H1 (cell line): ENCODE results near the gene CNGA2. TPM values are rescaled to one million over a fixed set of nuclear protein-coding genes. Genes with fewer than 3 reads are reported as not detected.

ENCODE experiments used
- CTCF ChIA-PET: fragments of 300-600 bp; sonication (Branson Sonifier 250); formaldehyde crosslinking; loops from one replicate; lab custom pipeline; 2021; ENCODE audit not compliant: partially characterized antibody; lab: Charles Lee
- POLR2A ChIA-PET: fragments of 300-600 bp; sonication (Branson Sonifier 250); formaldehyde crosslinking; loops from one replicate; lab custom pipeline; 2021; ENCODE audit warnings: inconsistent platforms; ENCODE audit not compliant: partially characterized antibody; lab: Charles Lee
- DNase-seq, 2 experiments: peaks; one replicate each; pipeline versions ENCODE4 v3.0.0 to v3.0.0-alpha.2; 2010 to 2022; ENCODE audit warnings: low spot score in 2 of 2, low read depth in 1 of 2, mixed read lengths in 1 of 2
- FAIRE-seq: peaks from 2 replicates; lab custom pipeline; 2011; peaks lifted over from hg19 to GRCh38; lab: Jason Lieb, UNC
- H2AFZ ChIP-seq: 2 replicates; pipeline ENCODE4 v1.8.1; 2012; ENCODE audit warnings: low read length, inconsistent platforms
- H2AK5ac ChIP-seq: 2 replicates; pipeline ENCODE4 v1.6.1; 2013; ENCODE audit warnings: low read depth, low read length
- H2BK120ac ChIP-seq: replicated peaks from 2 replicates; pipeline ENCODE3; 2013; ENCODE audit warnings: low read depth, low read length, inconsistent platforms
- H2BK12ac ChIP-seq: 2 replicates; pipeline ENCODE4 v1.6.1; 2013; ENCODE audit warnings: low read depth, low read length
- H2BK15ac ChIP-seq: 2 replicates; pipeline ENCODE4 v1.6.1; 2013; ENCODE audit warnings: low read length
- H2BK20ac ChIP-seq: 2 replicates; pipeline ENCODE4 v1.6.1; 2013; ENCODE audit warnings: low read length
- H2BK5ac ChIP-seq: 2 replicates; pipeline ENCODE4 v1.6.1; 2013; ENCODE audit warnings: low read depth, low read length
- H3K14ac ChIP-seq: 2 replicates; pipeline ENCODE4 v1.6.1; 2013; ENCODE audit warnings: inconsistent platforms; ENCODE audit not compliant: insufficient read length
- H3K18ac ChIP-seq: 2 replicates; pipeline ENCODE4 v1.6.1; 2013; ENCODE audit warnings: low read length; ENCODE audit errors: extremely low read depth
- H3K23ac ChIP-seq: 2 replicates; pipeline ENCODE4 v1.6.1; 2013; ENCODE audit warnings: inconsistent platforms; ENCODE audit not compliant: insufficient read length
- H3K23me2 ChIP-seq: 2 replicates; pipeline ENCODE4 v1.6.1; 2013; ENCODE audit warnings: low read depth, low read length
- H3K27ac ChIP-seq: 2 replicates; pipeline ENCODE4 v1.6.1; 2011; ENCODE audit warnings: low read depth, low read length, inconsistent platforms
- H3K27me3 ChIP-seq, 4 experiments: replicated peaks in 1 of 4; 1 replicate in 1 of 4; 2 replicates in 3 of 4; pipeline versions ENCODE4 v1.6.1 to v1.8.1; 2011 to 2013; ENCODE audit warnings: low read length in 3 of 4, mild to moderate bottlenecking in 3 of 4, inconsistent platforms in 2 of 4, mixed read lengths in 2 of 4, moderate library complexity in 1 of 4; ENCODE audit not compliant: control insufficient read depth in 3 of 4, insufficient read depth in 3 of 4; ENCODE audit errors: extremely low read depth in 1 of 4
- H3K36me3 ChIP-seq, 4 experiments: 2 replicates each; pipeline versions ENCODE4 v1.6.1 to v1.8.1; 2011 to 2013; ENCODE audit warnings: mild to moderate bottlenecking in 4 of 4, low read length in 3 of 4, moderate library complexity in 2 of 4, control low read depth in 1 of 4, inconsistent platforms in 1 of 4; ENCODE audit not compliant: insufficient read depth in 4 of 4, control insufficient read depth in 2 of 4
- H3K4ac ChIP-seq: replicated peaks from 2 replicates; pipeline ENCODE3; 2013; ENCODE audit warnings: low read length, low read depth, mixed read lengths, inconsistent platforms; ENCODE audit not compliant: insufficient read length
- H3K4me1 ChIP-seq, 4 experiments: replicated peaks in 1 of 4; 1 replicate in 1 of 4; 2 replicates in 3 of 4; pipeline versions ENCODE4 v1.6.1 to v1.8.1; 2011 to 2013; ENCODE audit warnings: low read length in 3 of 4, inconsistent platforms in 2 of 4, mixed read lengths in 1 of 4; ENCODE audit not compliant: insufficient read depth in 4 of 4, control insufficient read depth in 3 of 4
- H3K4me2 ChIP-seq, 2 experiments: 2 replicates each; pipeline versions ENCODE4 v1.6.1 to v1.8.1; 2011 to 2013; ENCODE audit warnings: low read depth in 2 of 2, low read length in 2 of 2, control low read depth in 1 of 2, inconsistent platforms in 1 of 2, mild to moderate bottlenecking in 1 of 2; ENCODE audit not compliant: insufficient read depth in 1 of 2
- H3K4me3 ChIP-seq, 4 experiments: fragments of 200-600, 300-600 bp in 1 of 4; sonication (generic), shearing (Covaris generic), sonication (Bioruptor Twin) in 1 of 4; 2 replicates each; pipeline versions ENCODE4 v1.5.1 to v1.8.1; 2011 to 2016; ENCODE audit warnings: low read length in 4 of 4, low read depth in 3 of 4, control low read depth in 2 of 4, inconsistent platforms in 2 of 4, mild to moderate bottlenecking in 2 of 4, mixed read lengths in 1 of 4, moderate library complexity in 1 of 4; ENCODE audit not compliant: insufficient read depth in 2 of 4; ENCODE audit errors: extremely low read depth in 1 of 4
- H3K56ac ChIP-seq: replicated peaks from 2 replicates; pipeline ENCODE3; 2013; ENCODE audit warnings: low read depth, mild to moderate bottlenecking, mixed read lengths, low read length, inconsistent platforms; ENCODE audit not compliant: insufficient read length
- H3K79me1 ChIP-seq: 2 replicates; pipeline ENCODE4 v1.6.1; 2013; ENCODE audit warnings: low read depth, low read length, control low read depth
- H3K79me2 ChIP-seq, 2 experiments: 2 replicates each; pipeline versions ENCODE4 v1.6.1 to v1.8.1; 2012 to 2013; ENCODE audit warnings: low read length in 2 of 2, mild to moderate bottlenecking in 2 of 2, inconsistent platforms in 1 of 2; ENCODE audit not compliant: insufficient read depth in 2 of 2, control insufficient read depth in 1 of 2
- H3K9ac ChIP-seq, 4 experiments: replicated peaks in 1 of 4; 1 replicate in 1 of 4; 2 replicates in 3 of 4; pipeline versions ENCODE4 v1.6.1 to v1.8.1; 2011 to 2013; ENCODE audit warnings: low read depth in 3 of 4, low read length in 3 of 4, control low read depth in 2 of 4, mild to moderate bottlenecking in 2 of 4, moderate library complexity in 2 of 4, inconsistent platforms in 1 of 4; ENCODE audit errors: extremely low read depth in 1 of 4
- H3K9me3 ChIP-seq, 2 experiments: 2 replicates each; pipeline versions ENCODE4 v1.6.1 to v1.8.1; 2012 to 2013; ENCODE audit warnings: mild to moderate bottlenecking in 2 of 2, moderate library complexity in 2 of 2, control low read depth in 1 of 2, inconsistent platforms in 1 of 2, low read depth in 1 of 2, low read length in 1 of 2, mixed read lengths in 1 of 2; ENCODE audit not compliant: insufficient read depth in 2 of 2
- H4K20me1 ChIP-seq, 2 experiments: replicated peaks in 1 of 2; 2 replicates each; pipeline versions ENCODE3 to v1.8.1; 2011 to 2013; ENCODE audit warnings: inconsistent platforms in 2 of 2, low read length in 2 of 2, mild to moderate bottlenecking in 1 of 2; ENCODE audit not compliant: insufficient read depth in 2 of 2, control insufficient read depth in 1 of 2
- H4K5ac ChIP-seq: 2 replicates; pipeline ENCODE4 v1.6.1; 2013; ENCODE audit warnings: low read length, low read depth, mixed read lengths, inconsistent platforms; ENCODE audit not compliant: insufficient read length
- H4K8ac ChIP-seq: 2 replicates; pipeline ENCODE4 v1.8.0; 2013; ENCODE audit warnings: mild to moderate bottlenecking, moderate library complexity, low read length, inconsistent platforms; ENCODE audit not compliant: insufficient read depth; ENCODE audit errors: extremely low read depth
- H4K91ac ChIP-seq: replicated peaks from 2 replicates; pipeline ENCODE3; 2013; ENCODE audit warnings: low read length, mixed read lengths, inconsistent platforms; ENCODE audit not compliant: insufficient read length
- KDM4A ChIP-seq: IDR thresholded peaks from one replicate; pipeline ENCODE4 v1.7.1; 2012; ENCODE audit warnings: low read depth, mild to moderate bottlenecking, moderate library complexity, low read length, inconsistent platforms; ENCODE audit not compliant: severe bottlenecking
- MAX ChIP-seq: IDR thresholded peaks from 2 replicates; pipeline ENCODE4 v1.6.1; 2012; ENCODE audit warnings: inconsistent platforms
- RAD21 ChIP-seq, 2 experiments: IDR thresholded peaks in 1 of 2; conservative IDR thresholded peaks in 1 of 2; 2 replicates each; pipeline ENCODE4 v1.6.1; 2011; ENCODE audit warnings: low read depth in 2 of 2, low read length in 2 of 2, improper control_type of control experiment in 1 of 2, inconsistent platforms in 1 of 2, mild to moderate bottlenecking in 1 of 2, moderate library complexity in 1 of 2
- WGBS, 2 experiments: shearing (Covaris generic) in 1 of 2; methylation state at CpG; one replicate each; pipeline versions ENCODE4 v1.1.6 to v1.1.7; 2013 to 2015; ENCODE audit warnings: low lambda C conversion rate in 2 of 2, mixed read lengths in 2 of 2, inconsistent platforms in 1 of 2, low coverage in 1 of 2, missing lambda C conversion rate in 1 of 2; ENCODE audit not compliant: insufficient replicate concordance in 2 of 2, insufficient coverage in 1 of 2, insufficient read length in 1 of 2; ENCODE audit errors: extremely low coverage in 1 of 2, missing lambda C conversion rate in 1 of 2; 5-methylcytosine and 5-hydroxymethylcytosine counted together
- polyA plus RNA-seq, 7 experiments: library from polyadenylated mRNA; depleted of rRNA in 3 of 7; stranded (reverse) in 5 of 7; unstranded in 2 of 7; fragments of >200 nt in 5 of 7; fragments of 200-250 nt in 2 of 7; gene quantifications; 1 replicate in 5 of 7; 2 replicates in 1 of 7; 4 replicates in 1 of 7; pipeline versions ENCODE4 v1.2.1 to v1.2.3, GENCODE V29; 2011 to 2013; ENCODE audit warnings: missing spikeins in 2 of 7, mixed read lengths in 2 of 7
- total RNA-seq: library from RNA; stranded (reverse); fragmentation: NEBNext Ultra II Directional; extraction: Animal tissue kit (Norgen Biotek cat#: 25700); gene quantifications from 2 replicates; pipeline ENCODE4 v1.2.1, GENCODE V29; 2021

Gene CNGA2
- total and polyA plus RNA-seq, 2 of the 8 experiments (the other 6 are each of a cell fraction or from before 2014, with no cell fraction given): not detected

- Histone ChIP-seq H3K36me3 (no peaks in the 10 kb centered on the region), H2AK5ac (no peak within 1 kb of the TSS), H3K56ac (no peak within 1 kb of the TSS), H2BK20ac (no peak within 1 kb of the TSS), H3K79me2 (no peaks in the 10 kb centered on the region), H4K8ac (peak within 1 kb of the TSS; percentile 79; the same call in 1 of the 2 replicates), H4K20me1 (no peaks in the 10 kb centered on the region), H2BK120ac (no peak within 1 kb of the TSS), H4K91ac (no peak within 1 kb of the TSS), H2BK12ac (no peak within 1 kb of the TSS), H3K27ac (no peak within 1 kb of the TSS), H2AFZ (no peak within 1 kb of the TSS), H3K4me2 (peak within 1 kb of the TSS; percentile 74 to 83), H3K4me1 (peaks cover 0 to 6% (median 0%) of the 10 kb centered on the region in 4 experiments; a peak in 1 of 7 replicates), H2BK5ac (no peak within 1 kb of the TSS), H3K23ac (no peak within 1 kb of the TSS), H3K4me3 (peak within 1 kb of the TSS; percentile 29 to 59 (median 44); a peak in 7 of 8 replicates), H3K79me1 (no peaks in the 10 kb centered on the region), H3K18ac (no peak within 1 kb of the TSS; the same call in 1 of the 2 replicates), H3K9ac (no peak within 1 kb of the TSS; a peak in 1 of 7 replicates), H4K5ac (no peak within 1 kb of the TSS), H3K23me2 (no peaks in the 10 kb centered on the region), H3K27me3 (peaks cover 0 to 6% (median 1%) of the 10 kb centered on the region in 4 experiments; a peak in 2 of 7 replicates), H3K9me3 (no peaks in the 10 kb centered on the region), H3K14ac (no peak within 1 kb of the TSS), H2BK15ac (no peak within 1 kb of the TSS; the same call in 1 of the 2 replicates), H3K4ac (no peak within 1 kb of the TSS)
- ChIA-PET CTCF (interaction anchor here (1.1 kb wide), 1 partner anchor 39 kb away, joined by 3 read pairs; no protein-coding TSS in a partner anchor), POLR2A (no interaction called here)
- TF ChIP-seq KDM4A (peak; percentile 29), MAX (no peak), RAD21 (IDR thresholded peaks at IDR 0.05 in 1 of 2, conservative IDR thresholded peaks at IDR 0.05 in 1 of 2; ENCODE audit: low read depth in 2 of 2, low read length in 2 of 2) (no peak)
- FAIRE-seq (no peak), DNase-seq (peak in 1 of 2 experiments; percentile 54)
- WGBS, 2 experiments: 0% methylated on average over 1 of the region's 100 CpGs; no CpG with 5 or more reads in 1 of the 2 experiments
These were observed 39.6 kb upstream of the CNGA2 start, which contains the start of gene PRRG3 for GRCh38 chrX:151694661-151695582. Gene PRRG3 (plus strand): TSS chrX:151695458. CDS start chrX:151698815, 3,357 bp downstream.
